IMR-90 (cell line): Measurements from ENCODE around the gene FOXP1. TPM values are rescaled to one million over a fixed set of nuclear protein-coding genes. Genes with fewer than 3 reads are reported as not detected.

ENCODE experiments used
- ATAC-seq: fragments of 200-7000 bp; cut with Tn5 transposase; 2 replicates; pipeline ENCODE4 v1.9.1; 2020; ENCODE audit warnings: low read depth, mild to moderate bottlenecking, moderate library complexity
- BruUV-seq: library from RNA; stranded (reverse); fragments of 400-500 nt; replicated peaks from 2 replicates; lab custom pipeline; 2021; lab: Mats Ljungman, UMichigan
- CTCF ChIA-PET: fragments of 300-600 bp; formaldehyde crosslinking; extraction: SDS; loops from one replicate; lab custom pipeline; 2021; ENCODE audit warnings: antibody characterized with exemption; lab: Yijun Ruan, JAX
- POLR2A ChIA-PET: fragments of 300-600 bp; sonication (Branson Sonifier 250); formaldehyde crosslinking; loops from one replicate; lab custom pipeline; 2022; ENCODE audit warnings: antibody characterized with exemption; ENCODE audit not compliant: unreplicated experiment; lab: Charles Lee
- DNase-seq: peaks from one replicate; pipeline ENCODE4 v3.0.0; 2013
- H2AFZ ChIP-seq: replicated peaks from 2 replicates; pipeline ENCODE3; 2013; ENCODE audit warnings: low read length, mild to moderate bottlenecking; ENCODE audit not compliant: poor library complexity
- H2AK5ac ChIP-seq: 2 replicates; pipeline ENCODE4 v1.6.1; 2013; ENCODE audit warnings: low read depth, low read length, inconsistent platforms
- H2AK9ac ChIP-seq: replicated peaks from 2 replicates; pipeline ENCODE3; 2013; ENCODE audit warnings: mild to moderate bottlenecking, low read depth, low read length, moderate library complexity; ENCODE audit not compliant: poor library complexity
- H2BK120ac ChIP-seq: 2 replicates; pipeline ENCODE4 v1.6.1; 2013; ENCODE audit warnings: low read depth, low read length, inconsistent platforms
- H2BK15ac ChIP-seq: 3 replicates; pipeline ENCODE4 v1.6.1; 2013; ENCODE audit warnings: low read depth, low read length, inconsistent platforms
- H2BK20ac ChIP-seq: 2 replicates; pipeline ENCODE4 v1.6.1; 2013; ENCODE audit warnings: low read depth, mild to moderate bottlenecking, inconsistent platforms, low read length, moderate library complexity
- H2BK5ac ChIP-seq: 2 replicates; pipeline ENCODE4 v1.6.1; 2013; ENCODE audit warnings: mild to moderate bottlenecking, low read depth, low read length, inconsistent platforms; ENCODE audit not compliant: poor library complexity, severe bottlenecking
- H3K14ac ChIP-seq: replicated peaks from 2 replicates; pipeline ENCODE4 v1.6.1; 2013; ENCODE audit warnings: low read depth, low read length, inconsistent platforms
- H3K18ac ChIP-seq: 2 replicates; pipeline ENCODE4 v1.6.1; 2013; ENCODE audit warnings: low read depth, low read length, control low read depth
- H3K23ac ChIP-seq: 2 replicates; pipeline ENCODE4 v1.6.1; 2013; ENCODE audit warnings: low read depth, low read length, inconsistent platforms
- H3K27ac ChIP-seq: 2 replicates; pipeline ENCODE4 v1.5.1; 2013; ENCODE audit warnings: mild to moderate bottlenecking, control low read depth, low read length; ENCODE audit not compliant: insufficient read depth
- H3K27me3 ChIP-seq: 2 replicates; pipeline ENCODE4 v1.6.1; 2013; ENCODE audit warnings: low read length; ENCODE audit not compliant: control insufficient read depth, insufficient read depth
- H3K36me3 ChIP-seq: 2 replicates; pipeline ENCODE4 v1.6.1; 2013; ENCODE audit warnings: low read length, mixed read lengths; ENCODE audit not compliant: control insufficient read depth, insufficient read depth
- H3K4ac ChIP-seq: 2 replicates; pipeline ENCODE4 v1.6.1; 2013; ENCODE audit warnings: low read depth, low read length, inconsistent platforms
- H3K4me1 ChIP-seq: 2 replicates; pipeline ENCODE4 v1.6.1; 2013; ENCODE audit warnings: low read length, mixed read lengths; ENCODE audit not compliant: control insufficient read depth, insufficient read depth
- H3K4me2 ChIP-seq: 2 replicates; pipeline ENCODE4 v1.6.1; 2013; ENCODE audit warnings: low read depth, mild to moderate bottlenecking, control low read depth, low read length, moderate library complexity
- H3K4me3 ChIP-seq: 2 replicates; pipeline ENCODE4 v1.5.1; 2013; ENCODE audit warnings: low read depth, mild to moderate bottlenecking, control low read depth, low read length, moderate library complexity; ENCODE audit not compliant: insufficient read depth
- H3K56ac ChIP-seq: 2 replicates; pipeline ENCODE4 v1.6.1; 2013; ENCODE audit warnings: low read length, inconsistent platforms; ENCODE audit not compliant: insufficient read depth; ENCODE audit errors: extremely low read depth
- H3K79me1 ChIP-seq, 2 experiments: 2 replicates each; pipeline ENCODE4 v1.6.1; 2013; ENCODE audit warnings: low read length in 2 of 2, inconsistent platforms in 1 of 2, low read depth in 1 of 2
- H3K9ac ChIP-seq: 2 replicates; pipeline ENCODE4 v1.6.1; 2013; ENCODE audit warnings: low read depth, low read length, control low read depth
- H3K9me1 ChIP-seq: 2 replicates; pipeline ENCODE4 v1.6.1; 2013; ENCODE audit warnings: low read length, inconsistent platforms; ENCODE audit not compliant: insufficient read depth
- H3K9me3 ChIP-seq: 2 replicates; pipeline ENCODE4 v1.6.1; 2013; ENCODE audit warnings: low read length; ENCODE audit not compliant: control insufficient read depth, insufficient read depth
- H4K20me1 ChIP-seq: 2 replicates; pipeline ENCODE4 v1.6.1; 2013; ENCODE audit warnings: low read length, inconsistent platforms; ENCODE audit not compliant: insufficient read depth
- H4K5ac ChIP-seq: 2 replicates; pipeline ENCODE4 v1.6.1; 2013; ENCODE audit warnings: mild to moderate bottlenecking, low read depth, low read length, control low read depth
- H4K8ac ChIP-seq, 2 experiments: 2 replicates each; pipeline ENCODE4 v1.6.1; 2013; ENCODE audit warnings: low read depth in 2 of 2, low read length in 2 of 2, control low read depth in 1 of 2, inconsistent platforms in 1 of 2
- H4K91ac ChIP-seq: 2 replicates; pipeline ENCODE4 v1.6.1; 2013; ENCODE audit warnings: low read depth, low read length, inconsistent platforms; ENCODE audit not compliant: insufficient read depth
- BHLHE40 ChIP-seq: fragments of 150-350 bp; IDR thresholded peaks from 2 replicates; pipeline ENCODE4 v1.6.1; 2016; ENCODE audit warnings: mild to moderate bottlenecking, low read depth, low read length
- CEBPB ChIP-seq: IDR thresholded peaks from 2 replicates; pipeline ENCODE4 v1.6.1; 2012; ENCODE audit warnings: low read depth, low read length, improper control_type of control experiment
- FOS ChIP-seq: fragments of 150-350 bp; IDR thresholded peaks from 2 replicates; pipeline ENCODE4 v1.6.1; 2016; ENCODE audit warnings: low read depth, low read length
- MAFK ChIP-seq: IDR thresholded peaks from 2 replicates; pipeline ENCODE4 v1.6.1; 2012; ENCODE audit warnings: low read depth, low read length, improper control_type of control experiment
- MAZ ChIP-seq: IDR thresholded peaks from 2 replicates; pipeline ENCODE4 v1.6.1; 2012; ENCODE audit warnings: low read depth, mild to moderate bottlenecking, low read length, improper control_type of control experiment, moderate library complexity, borderline replicate concordance
- MXI1 ChIP-seq: IDR thresholded peaks from 2 replicates; pipeline ENCODE4 v1.6.1; 2012; ENCODE audit warnings: low read depth, mild to moderate bottlenecking, low read length, moderate library complexity, borderline replicate concordance
- NFE2L2 ChIP-seq: fragments of 150-350 bp; IDR thresholded peaks from 2 replicates; pipeline ENCODE4 v1.6.1; 2016; ENCODE audit warnings: low read depth, mild to moderate bottlenecking, low read length
- POLR2A ChIP-seq: IDR thresholded peaks from 2 replicates; pipeline ENCODE4 v1.6.1; 2012; ENCODE audit warnings: mild to moderate bottlenecking, low read depth, low read length
- RAD21 ChIP-seq: IDR thresholded peaks from 2 replicates; pipeline ENCODE4 v1.6.1; 2012; ENCODE audit warnings: low read length, improper control_type of control experiment
- RCOR1 ChIP-seq: IDR thresholded peaks from 2 replicates; pipeline ENCODE4 v1.6.1; 2012; ENCODE audit warnings: mild to moderate bottlenecking, low read length, improper control_type of control experiment; ENCODE audit not compliant: insufficient replicate concordance
- RFX5 ChIP-seq: IDR thresholded peaks from 2 replicates; pipeline ENCODE4 v1.8.0; 2012; ENCODE audit warnings: low read depth, mild to moderate bottlenecking, low read length, moderate library complexity
- SMC3 ChIP-seq: fragments of 150-350 bp; IDR thresholded peaks from 2 replicates; pipeline ENCODE4 v1.6.1; 2016; ENCODE audit warnings: low read depth, mild to moderate bottlenecking, antibody characterized with exemption, low read length, moderate library complexity
- dilution Hi-C: fragments of 300-500 bp; cut with HindIII; formaldehyde crosslinking; loops from one replicate; pipeline ENCODE4 v1.14.3; 2018; ENCODE audit warnings: low sequenced_read_pairs; ENCODE audit not compliant: unreplicated experiment
- in situ Hi-C: fragments of 300-500 bp; cut with MboI; formaldehyde crosslinking; loops from 3 replicates; pipeline ENCODE4 v1.14.3; 2019; ENCODE audit warnings: low sequenced_read_pairs, inconsistent platforms, mixed read lengths
- intact Hi-C: fragments of 100-400 bp; cut with micrococcal nuclease; formaldehyde crosslinking; loops from 2 replicates; pipeline ENCODE4 v1.10.0; 2022
- polyA plus RNA-seq, 3 experiments: library from polyadenylated mRNA; depleted of rRNA; stranded (reverse); fragments of >200 nt; gene quantifications; 2 replicates each; pipeline ENCODE4 v1.2.3, GENCODE V29; 2012; ENCODE audit warnings: low replicate concordance in 1 of 3
- total RNA-seq: library from RNA; depleted of rRNA; stranded (reverse); fragments of >200 nt; gene quantifications from 2 replicates; pipeline ENCODE4 v1.2.3, GENCODE V29; 2012
- TF ChIP-seq, protein P1 (sequence below): fragments of 150-350 bp; IDR thresholded peaks from 2 replicates; pipeline ENCODE4 v1.6.1; 2017; ENCODE audit warnings: mild to moderate bottlenecking, antibody characterized with exemption, low read length, low read depth
- TF ChIP-seq, protein P2 (sequence below): fragments of 150-350 bp; IDR thresholded peaks from 2 replicates; pipeline ENCODE4 v1.6.1; 2016; ENCODE audit warnings: low read depth, mild to moderate bottlenecking, low read length, moderate library complexity, borderline replicate concordance

FOXP1 gene
- total and polyA plus RNA-seq, 2 of the 4 experiments (the other 2 are of a cell fraction) = 37.0 to 132 TPM

DNA sequence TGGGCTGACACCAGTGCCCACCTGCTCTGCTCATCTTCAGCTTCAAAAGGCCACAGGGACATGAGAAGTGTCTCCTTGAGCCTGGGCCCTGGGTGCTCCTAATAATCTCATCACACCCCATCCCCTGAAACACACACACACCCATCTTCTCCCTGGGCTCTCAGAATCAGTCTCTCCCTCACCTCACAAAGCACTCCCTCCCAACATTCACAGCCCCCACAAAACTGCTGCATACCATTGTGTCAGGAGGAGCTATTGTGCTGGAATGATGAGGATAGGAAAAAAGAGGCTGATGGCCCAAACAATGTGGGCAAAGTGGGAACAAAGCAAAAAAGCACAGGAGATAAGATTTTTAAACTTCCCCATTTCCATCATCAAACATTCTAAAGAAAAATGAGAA, 16.8 kb downstream of the FOXP1 start:
- no peak overlapping the region for H2AK9ac ChIP-seq
- H2BK5ac ChIP-seq = no peak overlapping the region
- H3K56ac ChIP-seq = no peak overlapping the region
- no peak overlapping the region for H3K9ac ChIP-seq
- no peak overlapping the region for H3K18ac ChIP-seq
- no peak overlapping the region; the same call in 1 of the 2 replicates for H3K4ac ChIP-seq
- H2BK15ac ChIP-seq = no peak overlapping the region
- intact Hi-C loops = no loop called here
- no peak overlapping the region for H2AFZ ChIP-seq
- no peak for ATAC-seq
- no peak overlapping the region for H3K4me3 ChIP-seq
- no peak overlapping the region for H3K4me2 ChIP-seq
- H3K36me3 ChIP-seq = peaks cover 7% of the 10 kb centered on the region; the same call in 1 of the 2 replicates
- H4K91ac ChIP-seq = no peak overlapping the region
- H3K14ac ChIP-seq = no peak overlapping the region
- no peak overlapping the region for H4K8ac ChIP-seq
- no peaks in the 10 kb centered on the region for H3K4me1 ChIP-seq
- in situ Hi-C loops = no loop called here
- H2BK20ac ChIP-seq = no peak overlapping the region
- H3K27me3 ChIP-seq = no peaks in the 10 kb centered on the region
- no peak overlapping the region for H4K5ac ChIP-seq
- 0 out of 2 replicates have a peak, but pooled peaks cover 2% of the 10 kb centered on the region for H3K9me1 ChIP-seq
- ChIA-PET POLR2A (no interaction called here), CTCF (no interaction called here)
- dilution Hi-C loops = no loop called here
- no TSS peak for BruUV-seq
- H3K79me1 ChIP-seq = peaks cover 18 to 47% of the 10 kb centered on the region in 2 experiments
- H4K20me1 ChIP-seq = no peaks in the 10 kb centered on the region
- no peak overlapping the region for H3K27ac ChIP-seq
- H2AK5ac ChIP-seq = no peak overlapping the region
- H3K23ac ChIP-seq = no peak overlapping the region
- DNase-seq = no peak
- H3K9me3 ChIP-seq = no peaks in the 10 kb centered on the region
- TF ChIP-seq FOS (no peak), RAD21 (no peak), RCOR1 (no peak), BHLHE40 (no peak), MAZ (no peak), POLR2A (no peak), RFX5 (no peak), MXI1 (no peak), NFE2L2 (no peak), SMC3 (no peak), CEBPB (no peak), MAFK (no peak)
- TF ChIP-seq, protein P1, sequence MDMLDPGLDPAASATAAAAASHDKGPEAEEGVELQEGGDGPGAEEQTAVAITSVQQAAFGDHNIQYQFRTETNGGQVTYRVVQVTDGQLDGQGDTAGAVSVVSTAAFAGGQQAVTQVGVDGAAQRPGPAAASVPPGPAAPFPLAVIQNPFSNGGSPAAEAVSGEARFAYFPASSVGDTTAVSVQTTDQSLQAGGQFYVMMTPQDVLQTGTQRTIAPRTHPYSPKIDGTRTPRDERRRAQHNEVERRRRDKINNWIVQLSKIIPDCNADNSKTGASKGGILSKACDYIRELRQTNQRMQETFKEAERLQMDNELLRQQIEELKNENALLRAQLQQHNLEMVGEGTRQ = no peak
- TF ChIP-seq, protein P2, sequence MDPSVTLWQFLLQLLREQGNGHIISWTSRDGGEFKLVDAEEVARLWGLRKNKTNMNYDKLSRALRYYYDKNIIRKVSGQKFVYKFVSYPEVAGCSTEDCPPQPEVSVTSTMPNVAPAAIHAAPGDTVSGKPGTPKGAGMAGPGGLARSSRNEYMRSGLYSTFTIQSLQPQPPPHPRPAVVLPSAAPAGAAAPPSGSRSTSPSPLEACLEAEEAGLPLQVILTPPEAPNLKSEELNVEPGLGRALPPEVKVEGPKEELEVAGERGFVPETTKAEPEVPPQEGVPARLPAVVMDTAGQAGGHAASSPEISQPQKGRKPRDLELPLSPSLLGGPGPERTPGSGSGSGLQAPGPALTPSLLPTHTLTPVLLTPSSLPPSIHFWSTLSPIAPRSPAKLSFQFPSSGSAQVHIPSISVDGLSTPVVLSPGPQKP = no peak
- H2BK120ac ChIP-seq = no peak overlapping the region
